Sigmoid colon (tissue), 7 donors: ENCODE results near the gene UBA3. TPM values are rescaled to one million over a fixed set of nuclear protein-coding genes. Genes with fewer than 3 reads are reported as not detected.

Experiments
- DNase-seq: peaks from one replicate; pipeline ENCODE4 v3.0.0-alpha.2; 2019
- H3K27ac ChIP-seq, 4 donors: fragments of 200-600 bp; sonication (generic); one replicate each; pipeline ENCODE4 v1.5.1; 2016 to 2019; ENCODE audit warnings: mild to moderate bottlenecking in 1 of 4
- H3K27me3 ChIP-seq, 3 donors: fragments of 200-600 bp; sonication (generic); one replicate each; pipeline ENCODE4 v1.5.1; 2019; ENCODE audit warnings: mild to moderate bottlenecking in 1 of 3
- H3K36me3 ChIP-seq, 4 donors: fragments of 200-600 bp; sonication (generic); one replicate each; pipeline ENCODE4 v1.5.1; 2016 to 2019
- H3K4me1 ChIP-seq, 4 donors: fragments of 200-600 bp; sonication (generic); one replicate each; pipeline ENCODE4 v1.5.1; 2017 to 2019
- H3K4me3 ChIP-seq, 4 donors: fragments of 200-600 bp; sonication (generic); one replicate each; pipeline ENCODE4 v1.5.1; 2017 to 2019; ENCODE audit warnings: mild to moderate bottlenecking in 2 of 4, moderate library complexity in 1 of 4
- H3K9me3 ChIP-seq, 4 donors: fragments of 200-600 bp in 3 of 4; sonication (generic) in 3 of 4; one replicate each; pipeline versions ENCODE4 v1.5.1 to v1.6.1; 2013 to 2019
- CTCF ChIP-seq, 4 experiments: fragments of 450-650 bp in 3 of 4; fragments of 200-600 bp in 1 of 4; IDR thresholded peaks; one replicate each; pipeline ENCODE4 v1.5.1; 2016 to 2019; ENCODE audit warnings: antibody characterized with exemption in 4 of 4, mild to moderate bottlenecking in 3 of 4, moderate library complexity in 2 of 4
- EP300 ChIP-seq, 4 donors: sonication (generic); formaldehyde crosslinking; IDR thresholded peaks; one replicate each; pipeline ENCODE4 v1.6.1; 2017; ENCODE audit warnings: antibody characterized with exemption in 4 of 4
- POLR2A ChIP-seq, 2 donors: fragments of 450-650 bp; IDR thresholded peaks; one replicate each; pipeline ENCODE4 v1.6.1; 2016; ENCODE audit warnings: antibody characterized with exemption in 2 of 2, mild to moderate bottlenecking in 2 of 2, moderate library complexity in 2 of 2
- POLR2AphosphoS5 ChIP-seq, 4 donors: sonication (generic); formaldehyde crosslinking; IDR thresholded peaks; one replicate each; pipeline ENCODE4 v1.6.1; 2017; ENCODE audit warnings: antibody characterized with exemption in 4 of 4
- WGBS, 2 donors: extraction: QIAGEN DNeasy Blood & Tissue Kit; methylation state at CpG; one replicate each; pipeline ENCODE4 v1.1.7; 2013; 5-methylcytosine and 5-hydroxymethylcytosine counted together
- intact Hi-C: fragments of 100-400 bp; cut with DNase I; formaldehyde crosslinking; loops from one replicate; pipeline ENCODE4 v1.15.1; 2023
- polyA plus RNA-seq, 3 donors: library from polyadenylated mRNA; stranded (reverse); fragments of 200-250 nt; gene quantifications; one replicate each; pipeline ENCODE4 v1.2.3, GENCODE V29; 2013
- total RNA-seq, 4 donors: library from RNA; depleted of rRNA; stranded (reverse); fragments of >200 nt; gene quantifications; one replicate each; pipeline ENCODE4 v1.1.0, GENCODE V29; 2016
- donor health status: healthy with polysubstance abuse.
- donor health status: Bipolar disorder and iron deficiency.
- donor health status: healthy.

Gene UBA3
- total and polyA plus RNA-seq, 7 donors: 36.6 to 84.9 (median 54.6) TPM

DNA sequence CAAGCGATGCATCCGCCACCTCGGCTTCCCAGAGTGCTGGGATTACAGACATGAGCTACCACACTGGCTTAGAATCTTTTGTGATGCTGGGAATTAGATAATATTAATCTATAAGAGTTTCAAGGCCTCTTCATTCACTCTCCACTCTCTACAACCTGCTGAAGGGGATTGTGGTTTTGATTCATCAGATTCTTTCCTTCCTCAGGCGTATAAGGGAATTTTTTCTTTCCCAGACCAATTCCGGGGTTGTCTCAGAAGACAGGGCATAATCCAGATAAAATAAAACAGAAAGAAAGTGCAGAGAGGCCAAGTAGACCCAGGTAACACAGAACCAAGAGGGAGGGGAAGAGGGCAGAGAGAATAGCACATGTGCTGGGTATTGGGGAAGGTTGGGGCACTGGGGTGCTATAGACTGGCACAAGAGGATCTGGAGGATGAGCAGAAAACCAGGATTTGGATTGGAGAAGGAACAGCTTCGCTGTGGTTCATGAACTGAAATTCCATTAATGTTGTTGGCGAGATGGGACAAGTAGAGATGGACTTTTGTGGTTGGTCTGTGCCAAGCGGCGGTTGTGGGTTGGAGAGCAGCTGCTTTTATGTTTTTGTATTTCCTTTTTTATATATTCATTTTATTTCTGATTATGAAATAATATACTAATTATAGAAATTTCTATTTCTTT, 17.4 kb upstream of the UBA3 start:
- intact Hi-C loops: no loop called here
- TF ChIP-seq POLR2A (IDR thresholded peaks at IDR 0.05) (no peak), EP300 (IDR thresholded peaks at IDR 0.05) (no peak), CTCF (IDR thresholded peaks at IDR 0.05) (no peak), POLR2AphosphoS5 (IDR thresholded peaks at IDR 0.05) (no peak)
- Histone ChIP-seq H3K36me3 (peaks cover 0 to 9% (median 7%) of the 10 kb centered on the region in 4 donors), H3K4me1 (peaks cover 0 to 45% (median 37%) of the 10 kb centered on the region in 4 donors), H3K4me3 (no peak overlapping the region), H3K27ac (peak overlapping the region in 1 of 4 donors; percentile 30), H3K27me3 (no peaks in the 10 kb centered on the region), H3K9me3 (no peaks in the 10 kb centered on the region)
- WGBS, 2 donors: 85 to 97% methylated on average over 9 of the region's 9 CpGs
- no peak for DNase-seq

- TF ChIP-seq POLR2A (IDR thresholded peaks at IDR 0.05) (no peak), EP300 (IDR thresholded peaks at IDR 0.05) (no peak), CTCF (IDR thresholded peaks at IDR 0.05) (no peak), POLR2AphosphoS5 (IDR thresholded peaks at IDR 0.05) (no peak)
- Histone ChIP-seq H3K27ac (peak overlapping the region; percentile 49 to 94 (median 78)), H3K36me3 (no peaks in the 10 kb centered on the region), H3K4me1 (peaks cover 0 to 58% (median 49%) of the 10 kb centered on the region in 4 donors), H3K9me3 (no peaks in the 10 kb centered on the region), H3K4me3 (no peak overlapping the region), H3K27me3 (no peaks in the 10 kb centered on the region)
- 91 to 97% methylated on average over 4 to 5 of the region's 5 CpGs for WGBS, 2 donors
- DNase-seq: no peak
- intact Hi-C loops: no loop called here
Observed at GRCh38 chr3:69096299-69096698, 16.1 kb upstream of the UBA3 start.

GRCh38 chr3:69095636-69096035, 15.5 kb upstream of the UBA3 start:
- WGBS, 2 donors: 71 to 76% methylated on average over 5 of the region's 5 CpGs
- DNase-seq: no peak
- no peaks in the 10 kb centered on the region for H3K9me3 ChIP-seq
- no peak overlapping the region for H3K4me3 ChIP-seq
- TF ChIP-seq EP300 (IDR thresholded peaks at IDR 0.05): no peak
- no peak for TF ChIP-seq CTCF (IDR thresholded peaks at IDR 0.05)
- TF ChIP-seq POLR2AphosphoS5 (IDR thresholded peaks at IDR 0.05): no peak
- TF ChIP-seq POLR2A (IDR thresholded peaks at IDR 0.05): no peak
- intact Hi-C loops: no loop called here
- H3K27me3 ChIP-seq: no peaks in the 10 kb centered on the region
- H3K27ac ChIP-seq: peak overlapping the region; percentile 49 to 94 (median 78)
- no peaks in the 10 kb centered on the region for H3K36me3 ChIP-seq
- H3K4me1 ChIP-seq: peaks cover 0 to 64% (median 56%) of the 10 kb centered on the region in 4 donors

DNA sequence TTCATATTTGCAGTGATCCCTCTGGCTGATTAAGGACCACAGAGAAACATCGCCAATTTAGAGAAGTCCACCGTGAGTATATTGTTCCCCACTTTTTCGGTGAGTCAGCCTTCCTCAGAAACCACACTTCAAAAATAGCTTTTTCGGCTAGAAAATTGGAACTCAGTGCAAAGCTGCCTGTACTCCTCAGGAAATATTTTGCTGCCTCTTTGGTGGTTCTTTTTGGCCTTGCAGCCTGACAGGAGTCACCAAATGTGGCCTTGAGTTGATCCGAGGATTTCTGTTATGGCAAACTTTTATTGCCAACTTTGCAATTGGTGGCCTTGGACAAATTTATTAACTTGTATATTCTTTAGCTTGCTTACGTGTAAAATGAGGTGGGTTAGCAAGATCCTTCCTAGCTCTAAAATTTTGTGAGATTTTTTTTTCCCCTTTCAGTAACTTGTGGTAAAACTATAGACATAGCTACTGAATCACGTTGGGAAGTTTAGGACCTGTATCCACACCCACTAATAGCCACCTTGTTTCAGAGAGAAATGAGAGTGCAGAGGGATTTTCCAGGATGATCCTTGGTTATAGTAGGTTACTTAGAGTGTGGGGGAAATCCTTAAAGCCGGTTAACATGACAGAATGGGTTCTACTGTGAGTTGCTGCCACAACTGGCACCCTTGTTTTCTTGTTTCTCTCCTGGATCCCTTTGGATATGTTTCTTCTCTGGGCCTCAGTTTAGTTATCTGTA, 14.5 kb upstream of the UBA3 start:
- peaks cover 0 to 74% (median 66%) of the 10 kb centered on the region in 4 donors for H3K4me1 ChIP-seq
- H3K36me3 ChIP-seq: no peaks in the 10 kb centered on the region
- intact Hi-C loops: no loop called here

More for the DNA sequence above, 14.5 kb upstream of the UBA3 start:
- no peaks in the 10 kb centered on the region for H3K27me3 ChIP-seq
- no peaks in the 10 kb centered on the region for H3K9me3 ChIP-seq
- 31 to 62% methylated on average over 8 of the region's 8 CpGs for WGBS, 2 donors
- TF ChIP-seq CTCF (IDR thresholded peaks at IDR 0.05): no peak
- no peak for TF ChIP-seq POLR2A (IDR thresholded peaks at IDR 0.05)
- no peak for TF ChIP-seq POLR2AphosphoS5 (IDR thresholded peaks at IDR 0.05)
- no peak for TF ChIP-seq EP300 (IDR thresholded peaks at IDR 0.05)
- no peak overlapping the region for H3K4me3 ChIP-seq
- peak overlapping the region; percentile 46 to 94 (median 94) for H3K27ac ChIP-seq
- DNase-seq: no peak
